ENCODE results near the gene GALNT9. TPM values are rescaled to one million over a fixed set of nuclear protein-coding genes. Genes with fewer than 3 reads are reported as not detected.

The GALNT9 gene
- polyA plus RNA-seq, 3 donors: not detected

- Mint-ChIP-seq H3K36me3 (no peaks in the 10 kb centered on the region), H3K27ac (no peak overlapping the region), H3K9me3 (peaks cover 0 to 4% (median 1%) of the 10 kb centered on the region in 7 donors), H3K4me1 (no peaks in the 10 kb centered on the region), H3K4me3 (no peak overlapping the region), H3K27me3 (ENCODE audit: low read depth in 3 of 3) (peaks cover 32 to 44% (median 34%) of the 10 kb centered on the region in 3 donors)
- H3K36me3 ChIP-seq (replicated peaks in 1 of 2; ENCODE audit: control insufficient read depth in 1 of 2, insufficient read depth in 2 of 2, low read length in 2 of 2): no peaks in the 10 kb centered on the region
- H3K9ac ChIP-seq (ENCODE audit: insufficient read depth, low read length, poor library complexity, severe bottlenecking): no peak overlapping the region
- H3K9me3 ChIP-seq (replicated peaks in 1 of 2; ENCODE audit: control insufficient read depth in 1 of 2, insufficient read depth in 1 of 2, low read length in 2 of 2): no peaks in the 10 kb centered on the region
- DNase-seq: no peak
- 87% methylated on average over 14 of the region's 18 CpGs for WGBS (ENCODE audit: insufficient coverage)
- H3K79me2 ChIP-seq (ENCODE audit: insufficient read depth, low read length): no peaks in the 10 kb centered on the region
- no peak overlapping the region for H2AFZ ChIP-seq (ENCODE audit: insufficient read depth, low read depth, low read length, poor library complexity, severe bottlenecking)
- H3K27ac ChIP-seq (ENCODE audit: low read depth in 1 of 2, low read length in 2 of 2): no peak overlapping the region
- no peak overlapping the region for H3K4me2 ChIP-seq (replicated peaks; ENCODE audit: extremely low read depth, low read length, poor library complexity, severe bottlenecking)
- peaks cover 0 to 7% of the 10 kb centered on the region in 2 donors for H3K27me3 ChIP-seq (ENCODE audit: control insufficient read depth in 2 of 2, insufficient read depth in 2 of 2, low read length in 2 of 2)
- H4K20me1 ChIP-seq (ENCODE audit: insufficient read depth, low read length): no peaks in the 10 kb centered on the region
- H3K4me1 ChIP-seq (ENCODE audit: control insufficient read depth in 1 of 2, insufficient read depth in 2 of 2, low read length in 2 of 2): no peaks in the 10 kb centered on the region
- TF ChIP-seq CTCF (IDR thresholded peaks at IDR 0.05): no peak
- intact Hi-C loops (cut with micrococcal nuclease): no loop called here
- H3K4me3 ChIP-seq (replicated peaks in 1 of 3; ENCODE audit: low read depth in 2 of 3, low read length in 3 of 3): no peak overlapping the region
These were observed 50.1 kb downstream of the GALNT9 start for GRCh38 chr12:132279184-132279889.

GRCh38 chr12:132278401-132279183 lies 50.8 kb downstream of the GALNT9 start:
- no peaks in the 10 kb centered on the region for H3K4me1 Mint-ChIP-seq
- Histone ChIP-seq H3K9ac (ENCODE audit: insufficient read depth, low read length, poor library complexity, severe bottlenecking) (no peak overlapping the region), H3K4me2 (replicated peaks; ENCODE audit: extremely low read depth, low read length, poor library complexity, severe bottlenecking) (no peak overlapping the region), H3K27ac (ENCODE audit: low read depth in 1 of 2, low read length in 2 of 2) (no peak overlapping the region), H3K36me3 (replicated peaks in 1 of 2; ENCODE audit: control insufficient read depth in 1 of 2, insufficient read depth in 2 of 2, low read length in 2 of 2) (no peaks in the 10 kb centered on the region), H2AFZ (ENCODE audit: insufficient read depth, low read depth, low read length, poor library complexity, severe bottlenecking) (no peak overlapping the region), H3K9me3 (replicated peaks in 1 of 2; ENCODE audit: control insufficient read depth in 1 of 2, insufficient read depth in 1 of 2, low read length in 2 of 2) (no peaks in the 10 kb centered on the region), H3K79me2 (ENCODE audit: insufficient read depth, low read length) (no peaks in the 10 kb centered on the region), H3K4me1 (ENCODE audit: control insufficient read depth in 1 of 2, insufficient read depth in 2 of 2, low read length in 2 of 2) (no peaks in the 10 kb centered on the region), H3K4me3 (replicated peaks in 1 of 3; ENCODE audit: low read depth in 2 of 3, low read length in 3 of 3) (no peak overlapping the region), H3K27me3 (ENCODE audit: control insufficient read depth in 2 of 2, insufficient read depth in 2 of 2, low read length in 2 of 2) (peaks cover 0 to 3% of the 10 kb centered on the region in 2 donors), H4K20me1 (ENCODE audit: insufficient read depth, low read length) (no peaks in the 10 kb centered on the region)
- H3K27ac Mint-ChIP-seq: no peak overlapping the region
- H3K4me3 Mint-ChIP-seq: no peak overlapping the region
- DNase-seq: no peak
- WGBS (ENCODE audit: insufficient coverage): 78% methylated on average over 28 of the region's 38 CpGs
- H3K36me3 Mint-ChIP-seq: no peaks in the 10 kb centered on the region
- no peaks in the 10 kb centered on the region for H3K9me3 Mint-ChIP-seq
- intact Hi-C loops (cut with micrococcal nuclease): no loop called here
- peaks cover 27 to 37% (median 30%) of the 10 kb centered on the region in 3 donors for H3K27me3 Mint-ChIP-seq (ENCODE audit: low read depth in 3 of 3)
- no peak for TF ChIP-seq CTCF (IDR thresholded peaks at IDR 0.05)
